CD4-positive, alpha-beta T cell treated with Interleukin-21 for 1 hour (primary cell): ENCODE measurements around the gene RIMBP2.

Source experiments
- DNase-seq: peaks from one replicate; pipeline ENCODE4 v3.0.0-alpha.2; 2020

Gene RIMBP2

DNA sequence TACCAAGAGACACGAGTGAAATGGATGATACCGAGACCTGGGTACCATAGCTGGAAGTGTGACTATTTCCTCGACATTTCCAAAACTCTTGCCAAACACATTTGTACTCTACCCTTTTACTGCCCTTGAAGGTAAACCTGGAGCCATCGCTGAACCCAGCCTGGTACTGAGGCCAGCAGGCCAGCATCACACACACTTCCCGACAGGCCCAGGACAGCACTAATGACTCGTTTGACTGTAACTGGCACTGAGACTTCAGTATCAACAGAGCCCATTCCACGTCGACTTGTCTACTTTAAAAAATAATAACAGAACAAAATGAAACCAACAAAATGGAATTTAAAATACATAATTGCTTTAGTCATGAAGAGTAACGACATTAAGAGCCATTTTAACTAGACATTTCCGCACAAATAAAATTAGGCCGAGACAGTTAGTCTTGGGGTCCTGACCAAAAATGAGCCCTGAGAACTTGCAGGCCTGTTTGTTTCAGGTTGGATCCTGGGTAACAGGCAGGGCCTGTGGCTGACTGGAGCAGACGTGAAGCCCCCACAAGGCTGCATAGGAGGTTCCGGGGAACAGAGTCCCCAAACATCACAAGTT, 94.3 kb downstream of the RIMBP2 start:
- DNase-seq, result no peak

DNA sequence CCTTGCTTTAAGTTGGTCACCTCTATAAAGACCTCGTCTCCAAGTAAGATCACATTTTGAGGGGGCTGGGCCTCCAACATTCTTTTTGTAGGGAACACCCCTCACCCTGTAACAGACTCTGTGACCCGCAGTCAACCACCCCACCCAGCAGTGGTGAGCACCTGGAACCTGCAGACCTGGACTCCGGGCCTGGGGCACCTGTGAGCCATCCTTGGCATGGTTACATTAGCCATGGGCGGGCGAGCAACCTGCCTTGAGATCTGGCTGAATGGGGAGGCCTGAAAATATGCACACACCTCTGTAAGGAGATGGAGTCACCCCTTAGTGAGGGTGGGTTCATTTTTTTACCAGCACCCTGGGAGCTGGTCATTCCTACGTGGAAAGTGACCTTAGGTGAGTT, 95.3 kb downstream of the RIMBP2 start:
- no peak for DNase-seq

DNA sequence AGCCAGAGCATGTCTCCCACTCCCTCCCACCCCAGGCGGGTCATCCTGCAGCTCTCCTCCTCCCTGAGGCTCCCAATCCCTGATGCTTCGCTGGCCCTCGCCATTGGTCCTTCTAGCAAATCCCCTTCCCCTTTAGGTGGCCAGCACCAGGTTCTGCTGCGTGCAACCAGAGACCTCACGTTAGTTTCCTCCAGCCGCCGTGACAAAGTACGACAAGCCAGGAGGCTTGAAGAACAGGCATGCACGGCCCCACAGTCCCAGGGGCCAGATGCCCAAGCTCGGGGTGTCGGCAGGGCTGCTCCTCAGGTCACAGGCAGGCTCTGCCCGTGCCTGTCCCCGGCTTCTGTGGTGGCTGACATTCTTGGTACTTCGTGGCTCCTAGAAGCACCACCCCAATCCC, 95.8 kb downstream of the RIMBP2 start:
- DNase-seq, result no peak

DNA sequence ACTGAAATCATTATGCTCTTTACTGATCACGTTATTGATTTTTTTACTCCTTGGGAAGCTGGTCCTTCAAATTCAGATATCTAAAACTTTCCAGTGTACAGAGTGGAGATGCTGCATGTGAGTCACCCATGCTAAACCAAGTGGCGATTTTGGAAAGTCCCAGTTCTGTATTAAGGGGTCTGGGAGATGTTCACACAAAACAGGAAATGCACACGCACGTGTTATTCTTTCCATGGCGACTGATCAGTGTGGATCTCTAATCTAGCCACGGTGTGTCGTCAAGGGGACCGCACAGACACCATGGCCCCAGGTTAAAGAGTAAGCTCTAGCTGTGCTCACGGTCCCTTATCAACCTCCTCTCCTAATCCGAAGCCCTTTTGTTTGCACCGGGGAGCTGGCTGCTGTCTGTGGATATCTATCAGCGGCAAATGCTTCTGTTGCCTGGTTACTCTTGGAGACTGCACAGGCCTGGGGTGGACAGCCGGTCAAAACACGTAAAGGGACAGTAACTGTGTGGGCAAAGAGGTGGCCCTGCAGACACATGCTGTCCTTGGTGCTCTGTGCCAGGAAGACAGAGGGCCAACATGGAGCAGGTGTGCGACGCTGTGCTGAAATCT, 96.6 kb downstream of the RIMBP2 start:
- no peak for DNase-seq

DNA sequence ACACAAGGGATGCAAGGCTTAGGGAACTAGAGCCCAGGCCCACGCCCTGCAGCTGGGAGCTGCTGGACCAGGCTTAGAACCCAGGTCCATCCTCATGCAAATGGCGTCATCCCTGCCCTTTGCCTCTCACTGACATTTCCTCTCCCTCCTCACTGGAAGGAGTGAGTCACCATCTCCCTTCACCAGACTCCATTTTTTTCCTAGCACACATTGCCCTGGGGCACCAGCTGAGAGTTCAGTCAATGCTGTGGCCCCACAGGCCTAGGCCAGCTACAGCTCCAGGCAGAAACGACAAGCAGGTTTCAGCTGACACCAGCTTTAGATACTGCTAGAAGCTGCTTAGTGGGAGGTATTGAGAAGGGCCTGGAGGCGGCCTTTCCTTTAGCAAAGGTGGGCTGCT, 98.9 kb downstream of the RIMBP2 start:
- no peak for DNase-seq

DNA sequence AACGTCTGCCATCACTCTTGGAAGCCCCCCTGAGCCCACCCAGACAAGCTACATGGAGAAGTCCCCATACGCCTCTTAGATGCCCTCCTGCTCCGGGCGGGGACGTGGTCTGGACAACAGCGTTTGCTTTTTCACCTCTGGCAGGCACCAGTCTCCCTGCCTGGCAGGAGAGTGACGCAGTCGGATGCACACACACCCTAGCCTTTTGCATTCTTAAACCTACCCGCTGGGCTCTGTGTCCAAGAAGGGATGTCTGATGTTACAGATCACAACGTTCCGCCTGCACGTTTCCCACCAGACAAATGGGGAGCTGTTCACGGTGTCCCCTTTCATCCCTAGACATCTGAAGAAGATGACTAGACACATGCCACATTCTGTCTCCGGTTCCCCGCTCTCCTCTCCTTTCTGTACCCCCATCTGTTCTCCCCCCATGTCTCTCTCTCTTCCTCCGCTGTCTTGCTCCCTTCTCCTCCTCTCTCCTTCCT, 100.2 kb downstream of the RIMBP2 start:
- DNase-seq, result no peak

DNA sequence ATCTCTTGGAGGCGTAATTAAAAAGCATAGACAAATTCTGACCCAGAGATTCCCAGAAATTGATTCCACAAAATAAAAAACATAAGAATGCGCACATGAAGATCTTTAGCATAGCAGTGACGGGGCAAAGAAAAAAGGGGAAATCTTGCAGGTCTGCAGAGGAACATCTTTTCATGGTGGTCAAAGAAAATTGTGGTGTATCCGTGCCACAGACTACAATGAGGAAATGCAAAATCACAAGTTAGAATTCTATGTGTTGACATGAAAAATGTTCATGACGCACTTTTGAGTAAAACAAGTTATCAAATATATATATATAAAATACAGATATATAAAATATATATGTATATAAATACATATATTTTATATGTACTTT, 101.6 kb downstream of the RIMBP2 start:
- no peak for DNase-seq

DNA sequence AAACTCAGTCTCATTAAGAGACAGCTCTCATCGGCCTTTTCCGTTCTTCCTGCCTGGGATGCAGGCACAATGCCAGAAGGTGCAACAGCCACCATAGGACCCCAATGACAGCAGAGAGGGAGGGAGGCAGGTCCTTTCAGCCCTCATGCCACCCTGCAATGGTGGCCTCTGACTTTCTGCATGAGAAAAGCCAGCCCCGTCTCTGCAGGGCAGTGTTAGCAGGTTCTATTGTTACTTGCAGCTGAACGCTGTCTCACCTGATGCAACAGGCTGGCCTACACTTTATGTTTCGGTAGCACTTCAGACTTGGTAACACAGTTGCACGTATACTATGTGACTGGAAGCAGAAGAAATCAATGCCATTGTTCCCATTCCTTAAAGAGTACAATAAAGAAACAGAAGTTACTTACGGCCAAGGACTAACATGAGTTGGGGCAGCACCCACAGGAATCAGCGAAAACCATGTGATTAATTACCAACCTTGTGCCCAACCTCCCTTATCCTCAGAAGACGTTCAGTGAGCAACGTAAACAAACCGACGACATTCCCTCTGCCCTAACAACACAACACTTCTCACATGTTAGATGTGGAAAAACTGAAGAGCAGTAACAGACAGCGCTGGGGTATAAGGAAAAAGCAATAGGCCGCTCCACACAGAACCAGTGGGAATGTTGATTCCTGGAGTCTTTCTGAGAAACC, 102.1 kb downstream of the RIMBP2 start:
- DNase-seq, result no peak

DNA sequence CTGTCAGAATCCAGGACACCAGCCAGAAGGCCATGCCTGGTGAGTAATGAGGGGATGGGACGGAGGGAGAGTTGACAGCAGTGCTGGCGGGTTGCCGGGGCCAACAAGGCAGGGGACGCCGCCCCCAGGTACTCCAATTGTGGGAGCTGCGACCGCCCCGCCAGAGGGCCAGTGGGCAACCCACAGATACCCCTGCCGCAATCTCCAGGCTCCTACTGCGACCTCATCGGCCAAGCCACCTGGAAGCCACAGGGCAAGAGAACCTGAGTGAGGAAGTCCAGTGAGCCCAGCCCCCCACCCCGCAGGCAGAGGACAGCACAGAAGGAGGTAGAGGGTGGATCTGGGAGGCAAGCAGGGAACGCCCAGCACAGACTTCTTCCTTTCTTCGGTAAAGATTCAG, 103.0 kb downstream of the RIMBP2 start:
- DNase-seq, result no peak

DNA sequence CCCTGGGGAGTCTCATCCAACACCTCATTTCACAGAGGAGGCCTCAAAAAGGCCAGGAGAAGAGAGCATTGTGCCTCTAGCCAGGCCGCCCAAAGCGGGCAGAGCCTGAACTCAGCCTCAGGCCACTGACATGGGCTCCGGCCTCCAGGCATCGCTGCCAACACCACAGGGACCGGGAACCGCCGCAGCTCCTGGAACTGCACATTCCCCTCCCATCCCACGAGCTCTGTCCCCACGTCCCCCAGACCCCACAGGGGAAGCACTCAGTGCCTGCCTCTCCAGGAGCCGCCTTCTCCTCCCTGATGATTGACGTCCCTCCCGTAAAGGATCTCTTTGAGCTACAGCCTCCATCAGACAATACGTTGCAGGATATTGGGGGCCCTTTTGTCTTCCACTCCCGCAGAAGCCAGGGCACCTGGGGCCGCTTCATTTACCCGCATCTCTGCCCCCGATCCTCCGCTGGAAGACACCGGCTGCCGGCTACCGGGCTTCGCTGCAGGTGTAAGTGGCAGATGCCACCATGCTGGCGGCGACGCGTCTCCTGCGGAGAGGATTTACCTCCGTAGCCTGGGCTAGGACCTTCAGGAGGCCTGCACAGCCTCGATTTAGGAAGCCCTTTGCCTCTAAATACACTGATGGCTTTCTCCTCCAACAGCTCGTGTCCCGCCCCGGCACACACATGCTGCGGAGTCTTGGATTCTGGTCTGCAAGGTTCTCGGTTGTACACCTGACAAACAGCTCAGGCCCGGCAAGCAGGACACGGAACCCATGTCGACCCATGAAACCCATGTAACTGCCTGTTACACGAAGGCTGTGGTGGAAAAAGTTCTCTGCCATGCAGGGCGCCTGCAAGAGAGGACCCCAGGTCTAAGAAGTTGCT, 104.8 kb downstream of the RIMBP2 start:
- DNase-seq, result no peak

DNA sequence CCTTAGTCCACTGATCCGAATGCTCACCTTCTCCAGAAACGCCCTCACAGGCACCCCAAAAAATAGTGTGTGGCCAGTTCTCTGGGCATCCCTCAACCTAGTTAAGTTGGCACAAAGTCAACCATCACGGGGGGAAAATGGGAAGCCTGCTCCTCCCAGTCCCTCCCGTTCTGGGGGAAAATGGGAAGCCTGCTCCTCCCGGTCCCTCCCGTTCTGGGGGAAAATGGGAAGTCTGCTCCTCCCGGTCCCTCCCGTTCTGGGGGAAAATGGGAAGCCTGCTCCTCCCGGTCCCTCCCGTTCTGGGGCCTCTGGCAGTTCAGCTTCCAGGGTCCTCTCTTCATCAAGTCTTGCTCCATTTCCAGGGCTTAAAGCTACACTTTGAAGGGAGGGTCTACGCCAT, 106.1 kb downstream of the RIMBP2 start:
- no peak for DNase-seq

DNA sequence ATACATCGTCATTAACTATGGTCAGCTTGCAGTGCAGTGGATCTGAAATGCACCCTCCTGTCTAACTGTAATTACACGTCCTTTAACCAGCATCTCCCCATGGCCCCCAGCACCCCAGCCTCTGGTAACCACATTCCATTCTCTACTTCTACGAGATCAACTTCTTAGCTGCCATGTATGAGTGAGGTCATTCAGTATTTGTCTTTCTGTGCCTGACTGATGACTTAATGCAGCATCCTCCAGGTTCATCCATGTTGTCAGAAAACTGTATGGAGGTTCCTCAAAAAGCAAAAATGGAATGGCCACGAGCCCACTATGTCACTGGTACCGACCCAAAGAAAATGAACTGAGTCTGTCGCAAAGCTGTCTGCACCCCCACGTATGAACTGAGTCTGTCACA, 107.3 kb downstream of the RIMBP2 start:
- DNase-seq, result no peak

DNA sequence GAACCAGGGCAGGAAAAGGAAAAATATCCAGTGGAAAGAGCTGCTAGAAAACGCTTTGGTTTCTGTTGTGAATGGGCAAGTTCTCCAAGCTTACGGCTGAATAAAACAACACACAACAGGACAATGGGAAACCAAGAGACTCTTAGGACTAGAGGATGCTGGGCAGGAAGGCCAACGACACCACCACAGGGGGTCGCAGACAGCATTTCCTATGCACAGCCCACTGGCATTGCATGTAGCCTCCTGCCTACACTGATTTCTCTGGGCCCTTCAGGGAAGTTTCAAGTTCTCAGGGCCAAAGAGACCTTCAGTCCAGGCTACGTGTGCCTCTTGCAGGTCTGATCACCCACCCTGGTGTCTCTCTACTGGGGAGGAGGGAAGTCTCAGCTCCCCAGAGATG, 108.0 kb downstream of the RIMBP2 start:
- DNase-seq, result no peak

DNA sequence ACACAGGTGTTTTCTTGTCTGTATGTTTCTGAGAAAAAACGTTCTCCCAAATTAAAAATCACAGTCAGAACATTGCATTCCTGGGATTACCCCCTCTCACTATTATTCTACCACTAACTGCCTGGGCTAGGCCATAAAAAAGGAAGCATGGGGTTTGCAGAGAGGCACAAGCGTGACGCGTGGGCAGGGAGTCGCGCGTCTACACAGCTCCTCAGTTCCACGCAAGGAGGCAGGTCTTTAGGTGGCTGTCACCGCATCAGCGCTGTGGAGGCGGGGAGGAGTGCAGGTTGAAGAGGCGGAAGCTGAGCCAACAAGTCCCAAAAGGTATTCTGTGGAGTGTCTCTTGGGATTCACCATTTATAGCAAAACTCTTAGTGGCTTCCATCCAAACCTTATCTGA, 109.9 kb downstream of the RIMBP2 start:
- no peak for DNase-seq

DNA sequence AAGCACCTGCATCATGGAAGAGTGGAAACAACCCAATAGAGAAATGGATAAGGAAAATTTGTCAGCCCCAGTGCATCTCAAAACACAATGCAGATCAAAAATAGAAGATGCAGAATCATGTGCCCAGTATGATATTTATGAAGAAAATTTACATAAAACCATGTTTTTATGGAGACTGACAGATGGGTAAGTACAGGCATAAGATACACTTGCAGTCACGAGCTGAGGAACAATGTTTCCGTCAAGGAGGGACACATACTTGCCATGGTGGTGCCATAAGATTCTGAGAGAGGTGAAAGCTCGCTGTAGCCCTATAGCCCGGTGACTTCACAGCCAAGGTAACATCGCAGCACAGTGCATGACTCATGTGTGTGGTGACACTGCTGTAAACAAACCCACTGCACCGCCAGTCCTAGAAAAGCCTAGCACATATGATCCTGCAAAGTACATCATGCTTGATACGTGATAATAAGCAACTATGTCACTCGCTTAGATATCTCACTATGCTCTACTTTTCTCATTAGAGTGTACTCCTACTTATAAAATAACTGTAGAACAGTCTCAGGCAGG, 112.6 kb downstream of the RIMBP2 start:
- no peak for DNase-seq

DNA sequence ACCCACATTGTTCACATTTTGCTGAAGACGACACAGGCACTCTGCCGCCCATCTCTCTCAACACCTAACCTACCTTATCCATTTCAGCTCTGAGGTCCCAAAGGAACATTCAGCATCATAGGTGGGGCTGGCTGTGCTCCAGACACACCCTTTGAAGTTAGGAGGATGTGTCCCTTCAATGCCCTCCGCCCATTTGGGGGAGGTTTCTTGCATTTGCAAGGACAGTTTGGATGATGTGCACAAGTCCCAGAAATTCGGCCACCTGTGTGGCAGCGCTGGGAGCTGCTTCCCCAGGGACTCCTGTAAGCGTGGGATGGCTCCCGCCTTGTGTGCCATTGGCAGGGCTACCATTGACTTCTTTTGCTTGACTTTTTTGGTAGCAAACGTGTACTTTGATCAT, 113.8 kb downstream of the RIMBP2 start:
- no peak for DNase-seq

DNA sequence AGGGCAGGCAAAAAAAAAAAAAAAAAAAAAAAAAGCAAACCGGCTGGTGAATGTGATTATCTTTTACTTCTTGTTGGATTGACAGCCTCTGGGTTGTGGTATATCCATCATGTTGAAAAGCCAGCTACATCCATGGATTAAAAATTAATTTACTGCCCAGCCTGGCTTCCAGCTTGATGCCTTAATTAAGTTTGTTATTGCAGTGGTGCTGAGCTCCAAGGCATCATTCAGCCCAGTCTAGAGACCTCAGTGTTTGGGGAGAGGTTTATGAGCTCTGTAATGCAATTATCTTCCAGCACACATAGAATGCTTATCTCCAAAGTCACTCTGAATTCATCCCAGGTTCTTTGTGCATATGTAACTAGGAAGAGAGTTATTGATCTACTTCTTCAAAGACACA, 114.8 kb downstream of the RIMBP2 start:
- no peak for DNase-seq

DNA sequence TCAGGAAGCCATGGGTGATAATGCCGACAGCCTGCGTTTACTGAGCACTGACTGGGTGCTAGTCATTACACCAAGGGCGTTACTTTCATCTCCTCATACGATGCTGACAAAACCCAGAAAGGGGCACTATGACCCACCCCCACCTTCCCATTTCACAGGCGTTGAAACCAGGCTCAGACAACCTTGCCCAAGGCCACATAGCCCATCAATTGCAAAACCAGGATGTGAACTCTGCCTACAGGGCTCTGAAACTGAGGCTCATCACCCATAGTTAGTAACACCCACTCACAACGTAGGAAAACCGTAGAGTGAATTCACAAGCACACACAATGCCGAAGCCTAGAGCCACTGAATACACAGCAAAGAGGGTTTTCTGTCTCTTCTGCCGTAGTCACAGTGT, 119.9 kb downstream of the RIMBP2 start:
- no peak for DNase-seq

DNA sequence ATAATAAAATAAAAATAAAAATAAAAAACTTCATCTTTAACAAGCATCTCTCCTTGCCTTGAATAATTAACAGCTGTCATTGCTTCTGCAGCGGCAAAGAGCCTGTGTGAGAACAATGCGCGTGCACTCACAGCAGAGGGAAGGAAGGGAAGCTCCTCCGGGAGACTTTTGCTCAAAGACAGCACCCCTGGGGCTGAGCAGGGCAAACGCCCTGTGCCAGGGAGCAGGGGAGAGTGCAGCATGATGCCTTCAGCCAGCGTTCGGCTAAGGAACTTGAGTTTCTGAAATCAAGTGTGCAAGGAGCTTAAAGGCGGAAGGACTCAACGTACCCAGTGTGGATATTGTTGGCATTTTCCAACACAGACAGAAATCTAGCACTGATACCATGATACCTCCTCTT, 120.5 kb downstream of the RIMBP2 start:
- no peak for DNase-seq

DNA sequence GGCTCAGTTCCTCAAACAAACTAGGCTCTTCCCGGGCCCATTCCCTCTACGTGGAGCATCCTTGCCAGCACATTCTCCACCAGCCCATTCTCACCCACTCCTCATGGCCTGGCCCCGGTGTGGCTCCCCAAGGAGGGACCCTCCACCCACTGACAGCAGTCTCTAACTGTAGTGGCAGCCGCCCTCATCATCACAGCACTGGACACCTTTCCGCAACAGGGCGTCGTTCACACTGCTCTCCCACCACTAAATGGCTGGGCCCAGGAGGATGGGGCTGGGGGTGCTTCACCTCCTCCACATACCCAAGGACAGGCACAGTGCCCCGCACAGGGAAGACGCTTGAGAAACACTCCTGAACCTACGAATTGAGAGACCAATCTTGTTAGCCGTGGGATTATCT, 123.0 kb downstream of the RIMBP2 start:
- DNase-seq, result no peak

DNA sequence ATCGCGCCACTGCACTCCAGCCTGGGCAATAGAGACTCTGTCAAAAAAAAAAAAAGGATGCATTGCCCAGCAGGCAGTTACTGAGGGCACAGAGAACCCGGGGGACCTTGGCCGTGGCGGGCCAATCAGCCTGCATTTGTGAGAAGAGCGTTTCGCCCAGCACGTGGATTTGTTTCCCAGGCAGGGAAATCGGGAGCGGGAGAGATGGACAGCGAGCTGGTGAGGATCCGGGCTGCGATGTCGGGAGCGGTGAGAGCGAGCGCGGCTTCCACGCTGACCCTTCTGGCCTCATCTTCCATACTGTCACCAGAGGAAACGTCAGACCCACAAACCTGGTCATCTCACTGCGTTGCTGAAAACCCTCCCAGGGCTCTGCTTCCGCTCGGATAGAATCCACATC, 123.5 kb downstream of the RIMBP2 start:
- no peak for DNase-seq

DNA sequence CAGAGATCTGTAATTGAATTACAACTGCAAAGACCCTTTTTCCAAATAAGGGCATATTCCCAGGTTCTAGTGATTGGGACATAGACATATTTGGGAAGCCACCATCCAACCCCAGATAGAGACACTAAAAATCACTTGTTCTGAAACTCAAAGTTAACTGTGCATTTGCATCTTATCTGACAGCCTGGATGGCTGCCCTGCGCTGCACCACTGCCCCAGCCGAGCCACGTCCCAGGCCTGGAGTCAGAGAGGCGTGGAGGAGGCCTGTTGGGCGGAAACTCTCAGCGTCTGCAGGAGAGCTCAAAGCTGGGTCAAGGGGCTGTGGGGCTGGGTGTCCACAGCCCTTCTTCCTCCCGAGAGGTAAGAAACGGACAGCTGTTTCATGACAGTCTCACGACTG, 124.4 kb downstream of the RIMBP2 start:
- DNase-seq, result no peak

DNA sequence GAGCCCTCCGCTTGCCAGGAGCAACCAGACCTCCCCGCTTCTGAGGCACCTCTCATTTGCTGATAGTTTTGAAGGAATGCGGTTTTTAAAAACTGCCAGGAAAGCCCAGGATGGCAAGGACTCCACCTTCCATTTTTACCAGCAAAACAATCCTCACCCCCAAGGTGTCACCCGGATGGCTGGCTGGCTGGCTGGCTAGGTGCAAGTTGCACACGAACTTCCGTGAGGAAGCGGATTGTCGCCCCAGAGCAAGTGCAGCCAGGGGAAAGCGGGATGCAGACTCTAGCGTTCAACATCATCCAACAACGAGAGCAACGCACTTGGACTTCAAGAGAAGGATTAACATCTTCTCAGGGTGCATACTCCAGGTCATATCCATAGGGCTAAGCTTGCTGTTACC, 125.4 kb downstream of the RIMBP2 start:
- no peak for DNase-seq
